Activated T-helper 17 cell treated with anti-CD3 and anti-CD28 coated beads, Interleukin-2, amount 50 U/mL, for 72 hours (primary cell): ENCODE measurements around the gene PCED1B. TPM values are rescaled to one million over a fixed set of nuclear protein-coding genes. Genes with fewer than 3 reads are reported as not detected.

Experiments used
- ATAC-seq: fragments of 150-1000 bp; cut with Tn5 transposase; replicated peaks from 2 replicates; pipeline ENCODE4 v1.10.0; 2021; ENCODE audit warnings: mild to moderate bottlenecking, moderate library complexity
- H3K27ac Mint-ChIP-seq: one replicate; pipeline ENCODE4 v1.8.0; 2022; ENCODE audit warnings: mixed read lengths
- H3K27me3 Mint-ChIP-seq: one replicate; pipeline ENCODE4 v1.8.0; 2022; ENCODE audit warnings: mixed read lengths
- H3K36me3 Mint-ChIP-seq: one replicate; pipeline ENCODE4 v1.8.0; 2022; ENCODE audit warnings: low read depth, mild to moderate bottlenecking, mixed read lengths
- H3K4me1 Mint-ChIP-seq: one replicate; pipeline ENCODE4 v1.8.0; 2022; ENCODE audit warnings: mixed read lengths
- H3K4me3 Mint-ChIP-seq: one replicate; pipeline ENCODE4 v1.8.0; 2022; ENCODE audit warnings: mild to moderate bottlenecking, mixed read lengths
- H3K9me3 Mint-ChIP-seq: one replicate; pipeline ENCODE4 v1.8.0; 2022; ENCODE audit warnings: mixed read lengths
- total RNA-seq, 2 donors: library from RNA; stranded (reverse); gene quantifications; one replicate each; pipeline ENCODE4 v1.2.3, GENCODE V29; 2022

PCED1B gene
- total RNA-seq, 2 donors from 2014 or later, result 31.0 to 107 TPM

DNA sequence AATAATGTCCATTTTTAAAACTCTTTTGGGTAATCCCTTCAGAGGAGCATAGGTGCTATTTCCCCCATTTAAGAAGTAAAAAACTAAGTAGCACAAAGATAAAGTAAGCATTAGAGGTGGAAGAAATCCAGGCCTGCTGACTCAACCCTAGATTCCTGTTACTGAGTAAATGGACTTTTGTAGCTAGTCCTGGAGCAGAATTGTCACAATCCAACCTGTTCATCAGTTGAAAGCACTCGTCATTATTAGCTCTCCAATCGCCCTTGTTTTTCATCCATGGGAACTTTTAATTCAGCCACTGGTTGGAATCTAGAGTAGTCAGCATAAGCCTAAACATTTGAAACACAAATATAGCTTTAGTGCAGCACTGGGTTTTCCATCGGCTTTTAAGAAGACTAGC lies 139.8 kb downstream of the PCED1B start:
- ATAC-seq, result no peak
- Mint-ChIP-seq H3K36me3 (peaks cover 100% of the 10 kb centered on the region), H3K4me1 (peaks cover 25% of the 10 kb centered on the region), H3K27ac (peak overlapping the region; percentile 96), H3K4me3 (peak overlapping the region; percentile 88), H3K27me3 (no peaks in the 10 kb centered on the region), H3K9me3 (no peaks in the 10 kb centered on the region)

DNA sequence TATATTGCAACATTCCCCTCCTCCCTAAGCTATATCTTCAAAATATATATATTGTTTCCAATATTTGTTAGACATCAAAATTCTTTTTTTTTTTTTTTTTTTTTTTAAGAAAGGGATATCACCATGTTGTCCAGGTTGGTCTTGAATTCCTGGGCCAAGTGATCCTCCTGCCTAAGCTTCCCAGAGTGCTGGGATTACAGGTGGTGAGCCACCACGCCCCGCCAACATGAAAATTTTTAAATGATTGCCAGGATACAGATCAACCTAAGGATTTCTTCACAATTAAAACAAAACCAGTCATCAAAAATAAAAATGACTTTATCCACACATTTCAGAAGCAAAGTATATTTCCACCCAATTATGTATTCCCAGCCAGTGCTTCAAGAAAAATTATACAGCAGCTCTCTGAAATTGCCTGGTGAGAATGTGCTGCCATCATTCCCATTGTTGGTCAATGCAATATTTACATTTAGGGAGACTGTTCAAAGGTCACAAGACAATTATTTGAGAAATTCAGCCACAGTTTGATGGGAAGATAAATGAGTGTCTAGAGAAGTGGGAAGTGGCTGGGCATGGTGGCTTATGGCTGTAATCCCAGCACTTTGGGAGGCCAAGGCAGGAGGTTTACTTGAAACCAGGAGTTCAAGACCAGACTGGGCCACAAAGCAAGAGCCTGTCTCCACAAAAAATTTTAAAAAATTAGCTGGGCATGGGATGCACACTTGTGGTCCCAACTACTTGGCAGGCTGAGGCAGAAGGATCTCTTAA lies 142.0 kb downstream of the PCED1B start:
- no peak for ATAC-seq
- Mint-ChIP-seq H3K9me3 (no peaks in the 10 kb centered on the region), H3K27me3 (no peaks in the 10 kb centered on the region), H3K36me3 (peaks cover 100% of the 10 kb centered on the region), H3K4me3 (peak overlapping the region; percentile 88), H3K27ac (peak overlapping the region; percentile 33), H3K4me1 (peaks cover 37% of the 10 kb centered on the region)

DNA sequence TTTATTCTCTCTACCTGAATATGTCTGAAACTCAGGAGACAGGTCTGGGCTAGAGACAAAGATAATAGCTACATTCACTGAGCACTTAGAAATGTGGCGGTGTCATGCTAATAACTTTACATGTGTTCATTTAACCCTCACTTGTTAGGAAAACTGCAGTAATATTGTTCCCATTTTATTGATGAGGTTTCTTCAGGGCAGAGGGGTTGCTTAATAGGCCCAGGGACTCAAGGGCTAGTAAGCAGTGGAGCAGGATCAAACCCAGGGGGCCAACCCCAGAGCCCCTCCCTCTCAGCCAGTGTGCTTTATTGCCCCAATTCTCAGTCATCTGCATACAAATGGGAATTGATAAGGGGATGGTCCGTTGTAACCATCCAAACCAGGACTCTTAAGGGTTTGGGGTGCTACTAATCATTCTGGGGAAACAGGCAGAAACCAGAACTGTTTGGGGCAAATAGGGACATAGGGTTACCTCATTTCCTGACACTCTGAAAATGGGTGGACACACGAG lies 143.2 kb downstream of the PCED1B start:
- Mint-ChIP-seq H3K4me3 (peak overlapping the region; percentile 88), H3K36me3 (peaks cover 100% of the 10 kb centered on the region), H3K27me3 (no peaks in the 10 kb centered on the region), H3K4me1 (peaks cover 42% of the 10 kb centered on the region), H3K27ac (peak overlapping the region; percentile 91), H3K9me3 (no peaks in the 10 kb centered on the region)
- peak; percentile 23 for ATAC-seq

DNA sequence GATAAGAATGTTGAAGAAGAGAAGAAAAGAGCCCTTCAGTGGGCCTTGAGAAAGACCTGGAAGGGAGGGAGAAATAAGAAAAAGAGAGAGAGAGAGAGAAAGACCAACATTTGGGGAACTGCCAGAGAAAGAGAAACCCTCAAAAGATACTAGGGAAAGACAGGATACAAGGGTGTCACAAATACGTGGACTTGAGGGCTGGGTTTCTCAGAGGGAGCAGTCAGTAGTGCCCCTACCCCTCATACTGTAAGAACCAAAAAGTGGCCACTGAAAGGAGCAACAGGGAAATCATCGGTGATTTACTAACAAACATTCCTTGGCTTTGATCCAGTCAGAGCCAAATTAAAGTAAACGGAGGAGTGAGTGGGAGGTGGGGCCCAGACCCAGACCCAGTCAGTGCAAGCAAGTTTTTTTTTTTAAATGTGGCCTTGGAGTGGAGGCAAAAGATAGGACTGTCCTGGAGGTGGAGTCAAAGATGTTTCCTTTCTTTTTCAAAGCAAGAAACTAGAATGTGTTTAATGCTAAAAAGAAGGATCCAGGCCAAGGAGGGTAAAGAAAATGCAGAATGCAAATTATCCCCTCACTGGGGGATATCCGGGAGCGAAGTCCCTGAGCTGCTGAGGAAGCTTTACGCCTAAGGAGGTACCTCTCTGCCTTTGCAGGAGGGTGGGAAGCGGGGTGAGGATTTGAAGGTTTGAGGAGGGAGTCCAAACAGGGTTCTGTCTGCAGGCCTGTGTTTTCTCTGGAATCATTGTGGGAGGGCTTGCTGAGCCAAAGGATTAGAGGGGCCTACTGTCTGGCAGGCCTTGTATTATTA lies 143.8 kb downstream of the PCED1B start:
- Mint-ChIP-seq H3K4me3 (peak overlapping the region; percentile 88), H3K4me1 (peaks cover 42% of the 10 kb centered on the region)
- peak; percentile 37 for ATAC-seq

DNA sequence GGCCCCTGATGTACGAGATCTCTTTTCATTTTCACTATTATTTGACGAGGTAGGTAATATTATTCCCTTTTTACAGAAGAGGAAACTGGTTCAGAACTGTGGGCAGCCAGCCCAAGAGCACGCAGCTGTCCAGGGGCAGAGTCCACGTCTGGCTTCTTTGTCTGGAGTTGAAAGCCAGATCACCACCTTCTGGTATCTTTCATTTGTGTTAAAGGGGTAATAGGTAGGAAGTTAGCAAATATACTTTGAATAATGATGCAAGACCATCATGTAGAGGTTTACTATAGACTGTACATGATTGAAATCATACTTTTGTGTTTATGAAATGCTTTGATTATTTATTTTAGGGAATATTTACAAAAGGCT lies 144.4 kb downstream of the PCED1B start:
- H3K27ac Mint-ChIP-seq, result peak overlapping the region; percentile 91
- peaks cover 100% of the 10 kb centered on the region for H3K36me3 Mint-ChIP-seq
- H3K9me3 Mint-ChIP-seq, result no peaks in the 10 kb centered on the region
- H3K4me3 Mint-ChIP-seq, result peak overlapping the region; percentile 88
- H3K4me1 Mint-ChIP-seq, result peaks cover 42% of the 10 kb centered on the region
- no peak for ATAC-seq
- no peaks in the 10 kb centered on the region for H3K27me3 Mint-ChIP-seq

More for the DNA sequence above, 143.8 kb downstream of the PCED1B start:
- H3K36me3 Mint-ChIP-seq, result peaks cover 100% of the 10 kb centered on the region
- H3K27ac Mint-ChIP-seq, result peak overlapping the region; percentile 91
- H3K9me3 Mint-ChIP-seq, result no peaks in the 10 kb centered on the region
- no peaks in the 10 kb centered on the region for H3K27me3 Mint-ChIP-seq

DNA sequence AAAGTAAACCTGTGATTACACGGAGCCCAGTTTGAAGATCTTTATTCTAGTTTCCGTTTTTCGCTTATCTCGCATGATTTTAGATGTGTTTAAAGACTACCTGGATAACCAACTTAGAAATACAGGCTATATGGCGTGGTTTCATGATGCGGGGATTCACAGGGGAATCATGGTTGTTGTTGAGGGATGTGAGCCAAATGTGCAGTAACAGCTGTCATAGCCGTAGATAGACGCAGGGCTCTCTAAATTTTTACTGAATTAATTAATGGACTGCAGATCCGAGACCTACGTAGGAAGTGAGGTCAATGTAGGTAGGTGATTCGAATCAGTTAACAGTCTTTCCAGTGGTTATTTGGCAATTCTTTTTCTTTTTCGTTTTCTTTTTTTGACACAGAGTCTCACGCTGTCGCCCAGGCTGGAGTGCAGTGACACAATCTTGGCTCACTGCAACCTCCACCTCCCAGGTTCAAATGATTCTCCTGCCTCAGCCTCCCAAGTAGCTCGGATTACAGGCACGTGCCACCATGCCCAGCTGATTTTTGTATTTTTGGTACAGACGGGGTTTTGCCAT lies 145.2 kb downstream of the PCED1B start:
- Mint-ChIP-seq H3K4me3 (peak overlapping the region; percentile 88), H3K27ac (peak overlapping the region; percentile 13), H3K9me3 (no peaks in the 10 kb centered on the region), H3K4me1 (peaks cover 42% of the 10 kb centered on the region), H3K36me3 (peaks cover 100% of the 10 kb centered on the region), H3K27me3 (no peaks in the 10 kb centered on the region)
- no peak for ATAC-seq

DNA sequence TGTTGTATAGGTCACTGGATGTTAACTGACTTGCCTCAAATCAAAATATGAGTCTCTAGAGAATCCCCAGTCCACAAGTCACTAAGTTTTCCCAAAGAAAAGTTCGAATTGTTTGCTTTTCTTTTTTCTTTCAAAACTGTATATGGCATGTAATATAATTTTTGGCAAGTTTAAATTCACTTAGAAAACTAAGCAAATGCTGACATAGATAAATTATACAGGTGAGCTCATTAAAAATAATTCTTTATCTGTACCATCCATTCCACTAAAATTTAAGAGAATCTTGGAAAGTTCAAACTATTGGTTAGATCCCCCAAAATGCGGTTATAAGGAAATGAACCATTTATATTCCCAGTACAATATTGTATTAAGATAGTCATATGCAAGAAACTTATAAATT lies 145.9 kb downstream of the PCED1B start:
- H3K27ac Mint-ChIP-seq, result peak overlapping the region; percentile 13
- peak overlapping the region; percentile 88 for H3K4me3 Mint-ChIP-seq
- peaks cover 100% of the 10 kb centered on the region for H3K36me3 Mint-ChIP-seq
- H3K9me3 Mint-ChIP-seq, result no peaks in the 10 kb centered on the region
- peaks cover 41% of the 10 kb centered on the region for H3K4me1 Mint-ChIP-seq
- ATAC-seq, result no peak
- no peaks in the 10 kb centered on the region for H3K27me3 Mint-ChIP-seq

DNA sequence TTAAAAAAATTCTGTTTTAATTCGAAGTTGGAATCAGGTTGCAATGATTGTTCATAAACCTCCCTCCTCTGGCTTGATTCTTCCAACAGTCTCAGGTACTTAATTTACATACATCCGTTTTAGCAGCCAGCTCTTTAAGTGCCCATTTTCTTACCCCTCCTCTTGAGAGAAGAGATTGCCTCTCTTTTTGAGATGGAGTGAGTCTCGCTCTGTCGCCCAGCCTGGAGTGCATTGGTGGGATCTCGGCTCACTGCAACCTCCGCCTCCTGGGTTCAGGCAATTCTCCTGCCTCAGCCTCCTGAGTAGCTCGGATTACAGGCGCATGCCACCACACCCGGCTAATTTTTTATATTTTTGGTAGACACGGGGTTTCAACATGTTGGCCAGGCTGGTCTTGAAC lies 146.8 kb downstream of the PCED1B start:
- Mint-ChIP-seq H3K36me3 (peaks cover 100% of the 10 kb centered on the region), H3K27me3 (no peaks in the 10 kb centered on the region), H3K4me3 (peak overlapping the region; percentile 88), H3K4me1 (peaks cover 42% of the 10 kb centered on the region), H3K9me3 (no peaks in the 10 kb centered on the region), H3K27ac (no peak overlapping the region)
- ATAC-seq, result no peak

DNA sequence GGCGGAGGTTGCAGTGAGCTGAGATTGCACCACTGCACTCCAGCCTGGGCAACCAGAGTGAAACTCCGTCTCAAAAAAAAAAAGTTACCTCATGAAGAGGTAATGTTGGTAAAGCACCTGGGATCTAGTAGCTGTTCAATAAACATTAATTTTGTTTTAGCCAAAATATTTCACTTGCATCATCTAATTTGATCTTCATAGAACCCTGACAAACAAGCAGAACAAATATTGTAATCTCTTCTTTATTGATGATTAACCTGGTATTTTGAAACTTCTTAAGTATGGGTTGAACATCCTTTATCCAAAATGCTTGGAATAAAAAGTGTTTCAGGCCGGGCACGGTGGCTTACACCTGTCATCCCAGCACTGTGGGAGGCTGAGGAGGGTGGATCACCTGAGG lies 149.4 kb downstream of the PCED1B start:
- Mint-ChIP-seq H3K4me3 (no peak overlapping the region), H3K27ac (no peak overlapping the region), H3K4me1 (peaks cover 33% of the 10 kb centered on the region), H3K27me3 (no peaks in the 10 kb centered on the region), H3K9me3 (no peaks in the 10 kb centered on the region), H3K36me3 (peaks cover 100% of the 10 kb centered on the region)
- ATAC-seq, result no peak

DNA sequence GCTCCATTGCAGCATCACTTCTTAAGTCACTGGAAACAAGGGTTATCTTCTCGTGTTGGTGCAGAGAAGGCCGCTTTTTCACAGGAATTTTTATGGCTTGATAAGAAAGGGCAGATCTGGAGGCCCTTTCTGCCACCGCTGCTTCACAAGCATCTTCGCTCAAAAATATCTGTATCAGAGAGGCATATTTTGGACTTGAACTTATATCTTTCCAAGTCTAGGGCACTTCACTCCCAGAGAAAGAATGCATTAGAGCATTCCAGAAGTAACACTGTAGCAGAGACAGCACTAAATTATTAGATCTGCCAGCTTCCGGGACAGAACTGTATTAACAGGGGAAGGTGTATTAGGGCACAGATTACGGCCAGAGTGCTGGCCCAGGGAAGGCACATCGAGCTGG lies 152.0 kb downstream of the PCED1B start:
- peak overlapping the region; percentile 51 for H3K27ac Mint-ChIP-seq
- H3K4me3 Mint-ChIP-seq, result no peak overlapping the region
- peaks cover 24% of the 10 kb centered on the region for H3K4me1 Mint-ChIP-seq
- no peak for ATAC-seq
- H3K27me3 Mint-ChIP-seq, result no peaks in the 10 kb centered on the region
- peaks cover 100% of the 10 kb centered on the region for H3K36me3 Mint-ChIP-seq
- no peaks in the 10 kb centered on the region for H3K9me3 Mint-ChIP-seq

DNA sequence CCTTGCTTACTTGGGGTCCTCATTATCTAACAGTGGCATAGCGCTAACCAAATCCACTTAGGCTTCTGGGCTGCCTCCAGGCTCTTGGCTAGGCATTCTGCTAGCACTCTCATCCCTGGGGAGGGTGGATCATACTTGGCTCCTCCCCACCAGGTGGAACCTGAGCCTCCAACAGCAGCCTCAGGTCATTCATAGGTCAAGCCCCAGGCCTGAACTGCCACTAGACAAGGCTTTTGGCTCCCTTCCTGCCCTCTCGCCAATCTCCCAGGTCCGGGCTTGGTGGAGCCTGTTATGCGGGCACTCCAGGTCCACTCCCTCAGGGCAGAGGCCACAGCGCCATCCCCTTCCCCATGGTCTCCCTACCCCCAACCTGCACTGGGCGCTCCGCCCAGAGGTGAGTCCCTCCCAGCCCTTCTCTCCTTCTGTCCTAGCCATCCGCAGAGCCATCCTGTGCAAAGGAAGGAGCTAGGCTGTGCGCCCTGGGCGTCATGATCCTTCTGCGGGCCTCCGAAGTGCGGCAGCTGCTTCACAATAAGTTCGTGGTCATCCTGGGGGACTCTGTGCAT lies 155.2 kb downstream of the PCED1B start:
- Mint-ChIP-seq H3K36me3 (peaks cover 87% of the 10 kb centered on the region), H3K27me3 (no peaks in the 10 kb centered on the region), H3K4me3 (no peak overlapping the region), H3K9me3 (no peaks in the 10 kb centered on the region), H3K27ac (no peak overlapping the region), H3K4me1 (peaks cover 33% of the 10 kb centered on the region)
- no peak for ATAC-seq

DNA sequence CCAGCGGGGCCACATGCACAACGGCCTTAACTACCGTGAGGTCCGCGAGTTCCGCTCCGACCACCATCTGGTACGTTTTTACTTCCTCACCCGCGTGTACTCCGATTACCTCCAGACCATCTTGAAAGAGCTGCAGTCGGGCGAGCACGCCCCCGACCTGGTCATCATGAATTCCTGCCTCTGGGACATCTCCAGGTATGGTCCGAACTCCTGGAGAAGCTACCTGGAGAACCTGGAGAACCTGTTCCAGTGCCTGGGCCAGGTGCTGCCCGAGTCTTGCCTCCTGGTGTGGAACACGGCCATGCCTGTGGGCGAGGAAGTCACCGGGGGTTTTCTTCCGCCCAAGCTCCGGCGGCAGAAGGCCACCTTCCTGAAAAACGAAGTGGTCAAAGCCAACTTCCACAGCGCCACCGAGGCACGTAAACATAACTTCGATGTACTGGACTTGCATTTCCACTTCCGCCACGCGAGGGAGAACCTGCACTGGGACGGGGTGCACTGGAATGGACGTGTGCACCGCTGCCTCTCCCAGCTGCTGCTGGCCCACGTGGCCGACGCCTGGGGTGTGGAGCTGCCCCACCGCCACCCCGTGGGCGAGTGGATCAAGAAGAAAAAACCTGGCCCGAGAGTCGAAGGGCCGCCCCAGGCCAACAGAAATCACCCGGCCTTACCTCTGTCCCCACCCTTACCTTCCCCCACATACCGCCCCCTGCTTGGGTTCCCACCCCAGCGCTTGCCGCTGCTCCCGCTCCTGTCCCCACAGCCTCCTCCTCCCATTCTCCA lies 156.0 kb downstream of the PCED1B start:
- Mint-ChIP-seq H3K27ac (no peak overlapping the region), H3K9me3 (no peaks in the 10 kb centered on the region), H3K27me3 (no peaks in the 10 kb centered on the region), H3K36me3 (peaks cover 79% of the 10 kb centered on the region), H3K4me3 (peak overlapping the region; percentile 9), H3K4me1 (peaks cover 33% of the 10 kb centered on the region)
- no peak for ATAC-seq

DNA sequence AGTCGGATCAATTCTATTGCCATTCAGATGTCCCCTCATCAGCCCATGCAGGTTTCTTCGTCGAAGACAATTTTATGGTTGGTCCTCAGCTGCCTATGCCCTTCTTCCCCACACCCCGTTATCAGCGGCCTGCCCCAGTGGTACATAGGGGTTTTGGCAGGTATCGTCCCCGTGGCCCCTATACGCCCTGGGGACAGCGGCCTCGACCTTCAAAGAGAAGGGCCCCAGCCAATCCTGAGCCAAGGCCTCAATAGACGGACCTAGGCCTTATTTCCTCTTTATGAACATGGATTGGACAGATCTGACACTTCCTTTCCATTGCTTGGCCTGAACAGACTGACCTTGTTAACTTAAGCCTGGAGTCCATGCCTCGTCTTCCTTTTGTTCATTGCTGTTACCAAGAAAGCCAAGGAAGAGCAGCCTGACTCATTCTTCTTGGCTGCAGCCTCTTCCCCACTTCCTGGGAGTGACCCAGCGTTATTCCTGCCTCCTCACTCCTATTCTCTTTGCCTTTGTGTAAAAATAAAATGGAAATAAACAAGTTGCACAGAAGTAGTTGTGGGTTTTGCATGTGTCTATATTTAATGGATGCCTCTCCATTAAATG lies 156.8 kb downstream of the PCED1B start:
- Mint-ChIP-seq H3K36me3 (peaks cover 71% of the 10 kb centered on the region), H3K9me3 (no peaks in the 10 kb centered on the region), H3K27ac (no peak overlapping the region), H3K4me3 (peak overlapping the region; percentile 9), H3K27me3 (no peaks in the 10 kb centered on the region), H3K4me1 (peaks cover 28% of the 10 kb centered on the region)
- ATAC-seq, result no peak
